Left colon (tissue), 2 donors: ENCODE results near the gene KLF15. TPM values are rescaled to one million over a fixed set of nuclear protein-coding genes. Genes with fewer than 3 reads are reported as not detected.

ENCODE experiments used
- ATAC-seq: fragments of 200-7000 bp; cut with Tn5 transposase; one replicate; pipeline ENCODE4 v1.9.1; 2020; ENCODE audit warnings: mild to moderate bottlenecking, moderate library complexity
- DNase-seq, 2 donors: peaks; one replicate each; pipeline ENCODE4 v3.0.0-alpha.2; 2020
- intact Hi-C, 2 donors: fragments of 100-400 bp; cut with DNase I in 1 of 2; cut with micrococcal nuclease in 1 of 2; formaldehyde crosslinking; loops; one replicate each; pipeline versions ENCODE4 v1.11.2 to v1.14.0; 2022; cut with DNase I, micrococcal nuclease
- total RNA-seq, 2 donors: library from RNA; stranded (reverse); fragmentation: NEBNext Ultra II Directional; extraction: Animal tissue kit (Norgen Biotek cat#: 25700); gene quantifications; one replicate each; pipeline ENCODE4 v1.2.1, GENCODE V29; 2021
- donor health status: DM: no; HTN: no; CAD: no.
- donor health status: DM: yes; HTN: yes; CAD: no.

The KLF15 gene
- total RNA-seq, 2 donors from 2014 or later, result 1.6 TPM

- ATAC-seq, result no peak
- DNase-seq, result peak in 1 of 2 donors; percentile 17
- intact Hi-C loops, result no loop called here
Measured at GRCh38 chr3:126351771-126352475, 5.3 kb downstream of the KLF15 start.

GRCh38 chr3:126351086-126351770 lies 6.0 kb downstream of the KLF15 start:
- DNase-seq (peak in 1 of 2 donors; percentile 10), ATAC-seq (no peak)
- intact Hi-C loops, result no loop called here

GRCh38 chr3:126350502-126351085 lies 6.6 kb downstream of the KLF15 start:
- DNase-seq (no peak), ATAC-seq (no peak)
- intact Hi-C loops, result no loop called here

GRCh38 chr3:126349611-126350501 lies 7.4 kb downstream of the KLF15 start:
- ATAC-seq, result no peak
- DNase-seq, result no peak
- intact Hi-C loops, result no loop called here

- no peak for DNase-seq
- no peak for ATAC-seq
- intact Hi-C loops, result no loop called here
Measured at GRCh38 chr3:126349071-126349470, 8.1 kb downstream of the KLF15 start.

- intact Hi-C loops, result no loop called here
- no peak for DNase-seq
- ATAC-seq, result no peak
Measured at GRCh38 chr3:126348308-126348920, 8.8 kb downstream of the KLF15 start.

GRCh38 chr3:126347543-126348161 lies 9.6 kb downstream of the KLF15 start:
- ATAC-seq, result no peak
- intact Hi-C loops, result no loop called here
- no peak for DNase-seq

- no peak for DNase-seq
- intact Hi-C loops, result no loop called here
- no peak for ATAC-seq
Measured at GRCh38 chr3:126346466-126346865, 10.7 kb downstream of the KLF15 start.

GRCh38 chr3:126345641-126346460 lies 11.4 kb downstream of the KLF15 start:
- ATAC-seq (no peak), DNase-seq (no peak)
- intact Hi-C loops, result no loop called here

- intact Hi-C loops, result no loop called here
- no peak for DNase-seq
Measured at GRCh38 chr3:126345231-126345630, 12.0 kb downstream of the KLF15 start.

GRCh38 chr3:126344380-126345041 lies 12.7 kb downstream of the KLF15 start:
- DNase-seq, result no peak
- intact Hi-C loops, result no loop called here
- no peak for ATAC-seq

More at GRCh38 chr3:126345231-126345630, 12.0 kb downstream of the KLF15 start:
- ATAC-seq, result no peak

- DNase-seq (no peak), ATAC-seq (no peak)
- intact Hi-C loops, result no loop called here
Measured at GRCh38 chr3:126343649-126344035, 13.6 kb downstream of the KLF15 start.

- ATAC-seq, result no peak
- intact Hi-C loops, result no loop called here
- DNase-seq, result no peak
Measured at GRCh38 chr3:126342991-126343648, 14.1 kb downstream of the KLF15 start.

GRCh38 chr3:126342211-126342610 lies 15.0 kb downstream of the KLF15 start:
- ATAC-seq (no peak), DNase-seq (no peak)
- intact Hi-C loops, result no loop called here

GRCh38 chr3:126341755-126342150 lies 15.5 kb downstream of the KLF15 start:
- intact Hi-C loops, result no loop called here
- DNase-seq (no peak), ATAC-seq (no peak)

- ATAC-seq, result no peak
- DNase-seq, result no peak
- intact Hi-C loops, result no loop called here
Measured at GRCh38 chr3:126340943-126341754, 16.1 kb downstream of the KLF15 start.
